BE2C (cell line): ENCODE measurements around the gene SDE2.

Experiments
- DNase-seq: peaks from one replicate; pipeline ENCODE4 v3.0.0-alpha.2; 2020
- H3K27me3 ChIP-seq: fragments of 250-450 bp; sonication (Bioruptor Pico); 2 replicates; pipeline ENCODE4 v1.5.1; 2020; ENCODE audit warnings: mild to moderate bottlenecking
- H3K36me3 ChIP-seq: fragments of 250-450 bp; sonication (Bioruptor Pico); 2 replicates; pipeline ENCODE4 v1.5.1; 2020; ENCODE audit warnings: mild to moderate bottlenecking
- H3K4me1 ChIP-seq: fragments of 250-450 bp; sonication (Bioruptor Pico); 2 replicates; pipeline ENCODE4 v1.5.1; 2020
- H3K4me3 ChIP-seq: 2 replicates; pipeline ENCODE4 v1.5.1; 2011; ENCODE audit warnings: low read depth, low read length
- H3K9me3 ChIP-seq: fragments of 250-450 bp; sonication (Bioruptor Pico); 2 replicates; pipeline ENCODE4 v1.5.1; 2020
- TF ChIP-seq, protein P1 (sequence below): IDR thresholded peaks from 2 replicates; pipeline ENCODE4 v1.5.1; 2012; ENCODE audit warnings: mild to moderate bottlenecking, low read depth, low read length

The SDE2 gene

DNA sequence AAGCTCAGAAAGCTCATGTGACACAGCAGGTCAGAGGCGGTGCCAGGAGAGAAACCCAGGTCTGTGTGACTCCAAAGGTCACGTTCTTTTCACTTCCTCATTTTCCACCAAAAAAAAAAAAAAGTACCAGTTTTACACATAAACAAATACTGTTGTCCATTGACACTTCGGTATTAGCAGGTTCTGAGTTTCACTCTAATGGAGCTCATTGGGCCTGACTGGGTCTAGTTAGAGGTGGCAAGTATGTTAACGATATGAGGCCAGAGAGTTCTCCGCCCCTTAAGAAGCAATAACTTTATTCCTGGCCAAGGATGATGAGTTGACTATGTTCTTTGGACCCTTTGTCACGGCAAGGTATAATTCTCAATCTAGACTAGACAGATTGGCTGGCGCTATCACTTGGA lies 30.0 kb upstream of the SDE2 start:
- DNase-seq: no peak
- no peaks in the 10 kb centered on the region for H3K9me3 ChIP-seq
- no peaks in the 10 kb centered on the region for H3K36me3 ChIP-seq

DNA sequence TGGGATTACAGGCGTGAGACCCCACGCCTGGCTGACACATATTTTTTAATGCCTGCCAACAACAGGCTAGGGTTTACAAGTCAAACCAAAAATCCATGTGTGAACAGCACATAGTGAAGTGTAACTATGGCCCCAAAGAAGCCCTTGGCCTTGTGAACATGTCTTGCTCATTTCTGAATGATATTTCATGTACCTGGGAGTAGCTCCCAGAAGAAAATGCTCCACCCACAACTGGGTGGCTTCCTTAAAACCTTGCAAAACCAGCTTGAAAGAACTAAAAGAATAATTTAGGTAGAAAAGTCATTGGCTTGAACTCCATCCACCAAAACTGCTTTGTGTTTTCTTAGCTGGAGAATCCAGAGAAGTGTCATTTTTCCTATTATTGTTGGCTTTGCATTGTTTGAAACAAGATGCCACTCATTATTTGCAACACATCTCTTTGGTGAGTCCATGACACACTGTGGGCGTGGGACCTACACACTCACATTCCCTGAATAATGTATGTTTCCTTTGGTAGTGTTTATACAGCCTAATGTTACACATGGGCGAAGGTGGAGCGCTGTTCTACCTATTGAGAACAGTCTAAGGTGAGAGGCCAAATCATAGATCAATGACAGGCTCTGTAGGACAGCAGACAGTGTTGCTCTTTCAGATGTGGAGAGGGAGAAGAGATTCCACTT lies 28.5 kb upstream of the SDE2 start:
- Histone ChIP-seq H3K36me3 (no peaks in the 10 kb centered on the region), H3K9me3 (no peaks in the 10 kb centered on the region), H3K4me1 (no peaks in the 10 kb centered on the region), H3K4me3 (no peak overlapping the region), H3K27me3 (no peaks in the 10 kb centered on the region)
- DNase-seq: no peak
- TF ChIP-seq, protein P1, sequence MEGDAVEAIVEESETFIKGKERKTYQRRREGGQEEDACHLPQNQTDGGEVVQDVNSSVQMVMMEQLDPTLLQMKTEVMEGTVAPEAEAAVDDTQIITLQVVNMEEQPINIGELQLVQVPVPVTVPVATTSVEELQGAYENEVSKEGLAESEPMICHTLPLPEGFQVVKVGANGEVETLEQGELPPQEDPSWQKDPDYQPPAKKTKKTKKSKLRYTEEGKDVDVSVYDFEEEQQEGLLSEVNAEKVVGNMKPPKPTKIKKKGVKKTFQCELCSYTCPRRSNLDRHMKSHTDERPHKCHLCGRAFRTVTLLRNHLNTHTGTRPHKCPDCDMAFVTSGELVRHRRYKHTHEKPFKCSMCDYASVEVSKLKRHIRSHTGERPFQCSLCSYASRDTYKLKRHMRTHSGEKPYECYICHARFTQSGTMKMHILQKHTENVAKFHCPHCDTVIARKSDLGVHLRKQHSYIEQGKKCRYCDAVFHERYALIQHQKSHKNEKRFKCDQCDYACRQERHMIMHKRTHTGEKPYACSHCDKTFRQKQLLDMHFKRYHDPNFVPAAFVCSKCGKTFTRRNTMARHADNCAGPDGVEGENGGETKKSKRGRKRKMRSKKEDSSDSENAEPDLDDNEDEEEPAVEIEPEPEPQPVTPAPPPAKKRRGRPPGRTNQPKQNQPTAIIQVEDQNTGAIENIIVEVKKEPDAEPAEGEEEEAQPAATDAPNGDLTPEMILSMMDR: no peak

More for the DNA sequence above, 30.0 kb upstream of the SDE2 start:
- H3K4me3 ChIP-seq: no peak overlapping the region
- TF ChIP-seq, protein P1: no peak
- H3K4me1 ChIP-seq: no peaks in the 10 kb centered on the region
- no peaks in the 10 kb centered on the region for H3K27me3 ChIP-seq

DNA sequence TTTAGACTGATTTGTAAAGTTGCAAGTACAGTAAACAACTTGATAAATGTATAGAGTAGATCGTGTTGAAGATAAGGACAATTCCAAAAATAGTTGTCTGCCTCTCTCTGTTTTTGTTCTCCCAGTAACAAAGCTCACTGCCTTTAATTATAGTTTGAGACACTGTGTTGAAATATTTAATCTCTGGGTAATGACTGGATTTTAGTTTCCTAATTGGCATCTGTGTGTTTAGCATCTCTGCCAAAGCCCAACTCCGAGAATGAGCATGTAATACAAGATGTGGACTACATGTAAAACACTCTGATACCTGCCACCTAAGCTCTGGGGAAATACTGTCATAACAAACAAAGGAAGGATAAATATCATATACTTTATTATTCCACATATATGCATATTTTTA lies 27.7 kb upstream of the SDE2 start:
- Histone ChIP-seq H3K9me3 (no peaks in the 10 kb centered on the region), H3K36me3 (no peaks in the 10 kb centered on the region), H3K27me3 (no peaks in the 10 kb centered on the region), H3K4me1 (no peaks in the 10 kb centered on the region), H3K4me3 (no peak overlapping the region)
- TF ChIP-seq, protein P1: no peak
- DNase-seq: no peak

DNA sequence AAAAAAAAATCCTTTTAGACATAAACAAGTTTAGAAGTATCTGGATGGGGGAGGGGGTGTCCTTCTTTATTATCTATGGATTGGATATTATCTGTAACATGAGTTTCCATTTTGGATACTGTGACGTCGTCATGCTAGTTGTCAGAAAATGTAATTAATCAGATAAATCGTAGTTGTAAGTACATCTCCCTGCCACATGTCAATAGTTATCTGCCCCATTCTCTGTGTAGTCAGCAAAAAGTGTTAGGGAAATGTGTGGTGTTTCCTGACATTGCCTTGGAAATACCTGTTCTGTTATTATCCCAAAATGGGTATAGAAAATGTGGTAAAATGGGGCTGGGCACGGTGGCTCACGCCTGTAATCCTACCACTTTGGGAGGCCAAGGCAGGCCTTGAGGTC lies 24.6 kb upstream of the SDE2 start:
- no peaks in the 10 kb centered on the region for H3K36me3 ChIP-seq
- no peaks in the 10 kb centered on the region for H3K4me1 ChIP-seq
- no peak overlapping the region for H3K4me3 ChIP-seq
- TF ChIP-seq, protein P1: no peak
- H3K27me3 ChIP-seq: no peaks in the 10 kb centered on the region
- DNase-seq: no peak
- H3K9me3 ChIP-seq: no peaks in the 10 kb centered on the region

DNA sequence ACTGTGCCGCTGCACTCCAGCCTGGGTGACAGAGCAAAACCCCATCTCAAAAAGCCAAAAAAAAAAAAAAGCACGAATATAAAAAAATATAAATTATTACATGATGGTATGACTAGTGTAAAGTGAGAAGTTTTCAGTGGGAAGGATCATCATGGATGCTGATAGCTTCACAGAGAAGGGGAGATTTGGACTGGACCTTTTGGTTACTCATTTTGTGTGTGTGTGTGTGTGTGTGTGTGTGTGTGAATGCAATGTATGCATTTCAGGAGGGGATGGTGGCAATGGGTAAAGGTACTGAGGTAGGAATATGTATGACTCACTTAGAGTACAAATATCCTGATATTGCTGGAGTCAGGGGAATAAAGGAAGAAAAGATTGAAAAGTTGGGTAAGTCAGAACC lies 22.7 kb upstream of the SDE2 start:
- H3K4me3 ChIP-seq: no peak overlapping the region
- no peak for DNase-seq
- H3K36me3 ChIP-seq: no peaks in the 10 kb centered on the region
- H3K27me3 ChIP-seq: no peaks in the 10 kb centered on the region
- H3K9me3 ChIP-seq: no peaks in the 10 kb centered on the region
- TF ChIP-seq, protein P1: no peak
- no peaks in the 10 kb centered on the region for H3K4me1 ChIP-seq

DNA sequence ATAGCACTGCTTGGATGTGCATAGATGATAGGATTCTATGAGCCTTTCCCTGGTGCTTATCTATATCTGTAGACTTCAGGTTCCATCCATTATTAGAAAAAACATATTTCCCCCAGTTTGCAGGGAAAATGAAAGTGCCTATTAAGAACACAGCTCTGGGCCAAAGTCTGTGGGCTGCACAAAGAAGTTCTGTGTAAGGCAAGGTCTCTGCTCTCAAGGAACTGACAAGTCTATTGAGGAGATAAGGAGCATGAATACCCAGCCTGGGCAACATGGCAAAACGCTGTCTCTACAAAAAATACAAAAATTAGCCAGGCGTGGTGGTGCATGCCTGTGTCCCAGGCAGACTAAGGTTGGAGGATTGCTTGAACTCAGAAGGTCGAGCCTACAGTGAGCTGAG lies 22.3 kb upstream of the SDE2 start:
- DNase-seq: no peak
- no peaks in the 10 kb centered on the region for H3K36me3 ChIP-seq
- no peak overlapping the region for H3K4me3 ChIP-seq
- no peaks in the 10 kb centered on the region for H3K9me3 ChIP-seq
- TF ChIP-seq, protein P1: no peak
- no peaks in the 10 kb centered on the region for H3K4me1 ChIP-seq
- H3K27me3 ChIP-seq: no peaks in the 10 kb centered on the region
